HG02642 (cell line): ENCODE measurements around the gene KLHDC7B.

Experiments used
- ATAC-seq: cut with Tn5 transposase; IDR thresholded peaks from one replicate; pipeline ENCODE4 v1.9.1; 2021; ENCODE audit warnings: mild to moderate bottlenecking; ENCODE audit not compliant: unreplicated experiment, poor library complexity

The KLHDC7B gene

GRCh38 chr22:50545522-50546325 is at the start of gene KLHDC7B:
Gene KLHDC7B, plus strand, starts transcription at chr22:50545899. Its CDS starts 345 bp downstream, at chr22:50546244.
- ATAC-seq: no peak

GRCh38 chr22:50497093-50497492 is 48.6 kb upstream of the KLHDC7B start:
- no peak for ATAC-seq

GRCh38 chr22:50498322-50498890 is 47.3 kb upstream of the KLHDC7B start:
- no peak for ATAC-seq

- no peak for ATAC-seq
Measured at GRCh38 chr22:50500452-50500851, 45.2 kb upstream of the KLHDC7B start.

GRCh38 chr22:50502096-50502495 is 43.6 kb upstream of the KLHDC7B start:
- ATAC-seq: no peak

GRCh38 chr22:50502628-50503474 is 42.8 kb upstream of the KLHDC7B start:
- ATAC-seq: no peak

- ATAC-seq: no peak
Measured at GRCh38 chr22:50503475-50504145, 42.1 kb upstream of the KLHDC7B start.

- no peak for ATAC-seq
Measured at GRCh38 chr22:50504369-50505211, 41.1 kb upstream of the KLHDC7B start.

GRCh38 chr22:50505276-50505775 is 40.4 kb upstream of the KLHDC7B start:
- ATAC-seq: no peak

- no peak for ATAC-seq
Measured at GRCh38 chr22:50505776-50506610, 39.7 kb upstream of the KLHDC7B start.

GRCh38 chr22:50506611-50507420 is 38.9 kb upstream of the KLHDC7B start:
- ATAC-seq: peak; percentile 7

GRCh38 chr22:50507421-50507990 is 38.2 kb upstream of the KLHDC7B start, which contains the start of gene LMF2:
Gene LMF2, minus strand, starts transcription at chr22:50507702. Its CDS starts 27 bp downstream, at chr22:50507675.
- peak; percentile 66 for ATAC-seq

GRCh38 chr22:50507991-50508884 is 37.5 kb upstream of the KLHDC7B start, which contains the start of gene NCAPH2:
Gene NCAPH2, plus strand, starts transcription at chr22:50508224. Its CDS starts 114 bp downstream, at chr22:50508338.
- peak; percentile 74 for ATAC-seq

GRCh38 chr22:50508897-50509296 is 36.8 kb upstream of the KLHDC7B start:
- no peak for ATAC-seq

- no peak for ATAC-seq
Measured at GRCh38 chr22:50513175-50513574, 32.5 kb upstream of the KLHDC7B start.

- ATAC-seq: no peak
Measured at GRCh38 chr22:50516068-50516467, 29.6 kb upstream of the KLHDC7B start.
